ENCODE data around the gene RNASET2.
"Not testable (repeated sequence)": the region's sequence is repeated elsewhere in the genome, so short reads cannot be mapped to it uniquely, and the experiment has no call there.

The RNASET2 gene

GRCh38 chr6:166904101-166904746 is 52.1 kb downstream of the RNASET2 start:
- DNase-seq (ENCODE audit: low read depth in 3 of 3, low spot score in 1 of 3) = no peak

GRCh38 chr6:166903500-166903899 is 52.9 kb downstream of the RNASET2 start:
- DNase-seq (ENCODE audit: low read depth in 3 of 3, low spot score in 1 of 3) = no peak

GRCh38 chr6:166903027-166903426 is 53.3 kb downstream of the RNASET2 start:
- DNase-seq (ENCODE audit: low read depth in 3 of 3, low spot score in 1 of 3) = no peak

- no peak for DNase-seq (ENCODE audit: low read depth in 3 of 3, low spot score in 1 of 3)
These were observed 54.1 kb downstream of the RNASET2 start for GRCh38 chr6:166902211-166902755.

GRCh38 chr6:166901626-166902025 is 54.7 kb downstream of the RNASET2 start:
- no peak for DNase-seq (ENCODE audit: low read depth in 3 of 3, low spot score in 1 of 3)

- DNase-seq (ENCODE audit: low read depth in 3 of 3, low spot score in 1 of 3) = no peak
These were observed 55.3 kb downstream of the RNASET2 start for GRCh38 chr6:166900956-166901607.

GRCh38 chr6:166900130-166900708 is 56.1 kb downstream of the RNASET2 start:
- DNase-seq (ENCODE audit: low read depth in 3 of 3, low spot score in 1 of 3) = no peak

GRCh38 chr6:166898910-166899309 is 57.4 kb downstream of the RNASET2 start:
- DNase-seq (ENCODE audit: low read depth in 3 of 3, low spot score in 1 of 3) = no peak

- not testable (repeated sequence) for DNase-seq (ENCODE audit: low read depth in 3 of 3, low spot score in 1 of 3)
These were observed 61.7 kb downstream of the RNASET2 start for GRCh38 chr6:166894614-166895013.

- DNase-seq (ENCODE audit: low read depth in 3 of 3, low spot score in 1 of 3) = not testable (repeated sequence)
These were observed 63.9 kb downstream of the RNASET2 start for GRCh38 chr6:166892472-166892871.

GRCh38 chr6:166886773-166887172 is 69.6 kb downstream of the RNASET2 start:
- not testable (repeated sequence) for DNase-seq (ENCODE audit: low read depth in 3 of 3, low spot score in 1 of 3)

GRCh38 chr6:166884958-166885357 is 71.4 kb downstream of the RNASET2 start:
- DNase-seq (ENCODE audit: low read depth in 3 of 3, low spot score in 1 of 3) = not testable (repeated sequence)

GRCh38 chr6:166879594-166879993 is 76.8 kb downstream of the RNASET2 start:
- no peak for DNase-seq (ENCODE audit: low read depth in 3 of 3, low spot score in 1 of 3)
